Keratinocyte (primary cell): ENCODE data around the gene RTKN2. TPM values are rescaled to one million over a fixed set of nuclear protein-coding genes. Genes with fewer than 3 reads are reported as not detected.

Source experiments
- DNase-seq: peaks from one replicate; pipeline ENCODE4 v3.0.0-alpha.2; 2011; ENCODE audit warnings: low read depth, missing footprints, low spot score
- FAIRE-seq: peaks from 2 replicates; lab custom pipeline; 2011; peaks lifted over from hg19 to GRCh38; lab: Jason Lieb, UNC
- H2AFZ ChIP-seq: 2 replicates; pipeline ENCODE4 v1.6.0; 2012; ENCODE audit warnings: low read length, control low read depth, inconsistent platforms; ENCODE audit not compliant: control insufficient read depth
- H3K27ac ChIP-seq: 2 replicates; pipeline ENCODE4 v1.5.1; 2011; ENCODE audit warnings: low read length; ENCODE audit not compliant: control insufficient read depth, insufficient read depth
- H3K27me3 ChIP-seq: 3 replicates; pipeline ENCODE4 v1.6.0; 2011; ENCODE audit warnings: low read length; ENCODE audit not compliant: control insufficient read depth, insufficient read depth; ENCODE audit errors: extremely low read depth
- H3K36me3 ChIP-seq, 2 experiments: 2 replicates in 1 of 2; 3 replicates in 1 of 2; pipeline ENCODE4 v1.5.1; 2011; ENCODE audit warnings: low read length in 2 of 2, mild to moderate bottlenecking in 1 of 2; ENCODE audit not compliant: control insufficient read depth in 2 of 2, insufficient read depth in 2 of 2; ENCODE audit errors: extremely low read depth in 1 of 2
- H3K4me1 ChIP-seq: 3 replicates; pipeline ENCODE4 v1.5.1; 2011; ENCODE audit warnings: low read length; ENCODE audit not compliant: control insufficient read depth, insufficient read depth; ENCODE audit errors: extremely low read depth
- H3K4me2 ChIP-seq: 3 replicates; pipeline ENCODE4 v1.6.0; 2011; ENCODE audit warnings: low read depth, low read length; ENCODE audit not compliant: control insufficient read depth, insufficient read depth; ENCODE audit errors: extremely low read depth
- H3K4me3 ChIP-seq, 3 experiments: fragments of 200-600 bp in 1 of 3; sonication (generic) in 1 of 3; 2 replicates in 2 of 3; 3 replicates in 1 of 3; pipeline ENCODE4 v1.5.1; 2011 to 2016; ENCODE audit warnings: low read length in 3 of 3, mild to moderate bottlenecking in 3 of 3, control low read depth in 2 of 3, inconsistent platforms in 1 of 3, low read depth in 1 of 3, mixed read lengths in 1 of 3, mixed run types in 1 of 3, moderate library complexity in 1 of 3; ENCODE audit not compliant: control insufficient read depth in 2 of 3, insufficient read depth in 2 of 3; ENCODE audit errors: extremely low read depth in 1 of 3
- H3K79me2 ChIP-seq: 2 replicates; pipeline ENCODE4 v1.6.0; 2012; ENCODE audit warnings: low read length; ENCODE audit not compliant: control insufficient read depth, insufficient read depth
- H3K9ac ChIP-seq: 3 replicates; pipeline ENCODE4 v1.6.0; 2011; ENCODE audit warnings: low read length; ENCODE audit not compliant: control insufficient read depth, insufficient read depth; ENCODE audit errors: extremely low read depth
- H3K9me1 ChIP-seq: 3 replicates; pipeline ENCODE4 v1.6.0; 2011; ENCODE audit warnings: low read length; ENCODE audit not compliant: control insufficient read depth, insufficient read depth; ENCODE audit errors: extremely low read depth
- H3K9me3 ChIP-seq: 2 replicates; pipeline ENCODE4 v1.5.1; 2012; ENCODE audit warnings: low read depth, low read length; ENCODE audit not compliant: control insufficient read depth
- H4K20me1 ChIP-seq: 3 replicates; pipeline ENCODE4 v1.6.0; 2011; ENCODE audit warnings: low read length; ENCODE audit not compliant: control insufficient read depth, insufficient read depth; ENCODE audit errors: extremely low read depth
- CTCF ChIP-seq, 3 experiments: IDR thresholded peaks in 1 of 3; conservative IDR thresholded peaks in 1 of 3; optimal IDR thresholded peaks in 1 of 3; 2 replicates in 2 of 3; 3 replicates in 1 of 3; pipeline versions ENCODE3 to v1.5.1; 2011; ENCODE audit warnings: low read length in 3 of 3, mild to moderate bottlenecking in 3 of 3, moderate library complexity in 2 of 3, control low read depth in 1 of 3, inconsistent platforms in 1 of 3; ENCODE audit not compliant: insufficient read depth in 2 of 3; ENCODE audit errors: extremely low read depth in 1 of 3
- EZH2 ChIP-seq: IDR thresholded peaks from one replicate; pipeline ENCODE4 v1.6.1; 2012; ENCODE audit warnings: inconsistent platforms, mild to moderate bottlenecking, low read length, moderate library complexity
- dilution Hi-C: fragments of 300-500 bp; cut with MboI; formaldehyde crosslinking; loops from one replicate; pipeline ENCODE4 v1.7.0; 2020; ENCODE audit warnings: low sequenced_read_pairs; ENCODE audit not compliant: extremely low pct_ligation_motif_present
- polyA plus RNA-seq, 5 experiments: library from polyadenylated mRNA; depleted of rRNA in 3 of 5; stranded (reverse) in 3 of 5; stranded (forward) in 1 of 5; unstranded in 1 of 5; fragments of >200 nt; gene quantifications; 1 replicate in 1 of 5; 2 replicates in 3 of 5; 3 replicates in 1 of 5; pipeline versions ENCODE4 v1.2.1 to v1.2.3, GENCODE V29; 2011 to 2012; ENCODE audit warnings: missing spikeins in 2 of 5, low read depth in 1 of 5, low replicate concordance in 1 of 5

The RTKN2 gene
- polyA plus RNA-seq, 1 donor (not counting 4 experiments of a cell fraction or from before 2014, with no cell fraction given): 3.2 TPM

- H4K20me1 ChIP-seq: no peaks in the 10 kb centered on the region
- H2AFZ ChIP-seq: no peak overlapping the region
- H3K4me2 ChIP-seq: no peak overlapping the region
- dilution Hi-C loops: no loop called here
- no peaks in the 10 kb centered on the region for H3K27me3 ChIP-seq
- H3K36me3 ChIP-seq: no peaks in the 10 kb centered on the region
- H3K4me3 ChIP-seq: no peak overlapping the region
- H3K79me2 ChIP-seq: no peaks in the 10 kb centered on the region
- peaks cover 7% of the 10 kb centered on the region for H3K4me1 ChIP-seq
- no peaks in the 10 kb centered on the region for H3K9me3 ChIP-seq
- no peak for FAIRE-seq
- DNase-seq: no peak
- TF ChIP-seq EZH2 (no peak), CTCF (optimal IDR thresholded peaks at IDR 0.05 in 1 of 3, IDR thresholded peaks at IDR 0.05 in 1 of 3, conservative IDR thresholded peaks at IDR 0.05 in 1 of 3; ENCODE audit: extremely low read depth in 1 of 3, insufficient read depth in 2 of 3, low read length in 3 of 3) (no peak)
- H3K9ac ChIP-seq: no peak overlapping the region
- H3K27ac ChIP-seq: no peak overlapping the region
- no peaks in the 10 kb centered on the region for H3K9me1 ChIP-seq
Observed at GRCh38 chr10:62239994-62240393, 28.6 kb downstream of the RTKN2 start.

GRCh38 chr10:62238880-62239279 lies 29.8 kb downstream of the RTKN2 start:
- no peak overlapping the region for H3K9ac ChIP-seq
- H3K4me3 ChIP-seq: no peak overlapping the region
- H3K9me3 ChIP-seq: no peaks in the 10 kb centered on the region
- H3K9me1 ChIP-seq: no peaks in the 10 kb centered on the region
- no peak for FAIRE-seq
- TF ChIP-seq EZH2: no peak
- no peaks in the 10 kb centered on the region for H3K79me2 ChIP-seq
- no peak overlapping the region for H3K4me2 ChIP-seq
- no peak overlapping the region for H2AFZ ChIP-seq
- H4K20me1 ChIP-seq: no peaks in the 10 kb centered on the region
- no peak overlapping the region for H3K27ac ChIP-seq
- dilution Hi-C loops: no loop called here
- no peaks in the 10 kb centered on the region for H3K27me3 ChIP-seq
- peaks cover 14% of the 10 kb centered on the region for H3K4me1 ChIP-seq
- H3K36me3 ChIP-seq: no peaks in the 10 kb centered on the region
- no peak for DNase-seq

GRCh38 chr10:62237966-62238365 lies 30.7 kb downstream of the RTKN2 start:
- Histone ChIP-seq H3K79me2 (no peaks in the 10 kb centered on the region), H3K4me2 (no peak overlapping the region), H2AFZ (no peak overlapping the region), H3K9ac (no peak overlapping the region), H3K9me3 (no peaks in the 10 kb centered on the region), H3K27me3 (no peaks in the 10 kb centered on the region), H3K36me3 (no peaks in the 10 kb centered on the region), H4K20me1 (no peaks in the 10 kb centered on the region), H3K4me3 (no peak overlapping the region), H3K4me1 (peaks cover 14% of the 10 kb centered on the region), H3K27ac (no peak overlapping the region), H3K9me1 (no peaks in the 10 kb centered on the region)
- DNase-seq (no peak), FAIRE-seq (no peak)
- dilution Hi-C loops: no loop called here
- TF ChIP-seq EZH2 (no peak), CTCF (optimal IDR thresholded peaks at IDR 0.05 in 1 of 3, IDR thresholded peaks at IDR 0.05 in 1 of 3, conservative IDR thresholded peaks at IDR 0.05 in 1 of 3; ENCODE audit: extremely low read depth in 1 of 3, insufficient read depth in 2 of 3, low read length in 3 of 3) (no peak)
